PC-9 (cell line): ENCODE data around the gene SLC39A3. TPM values are rescaled to one million over a fixed set of nuclear protein-coding genes. Genes with fewer than 3 reads are reported as not detected.

Experiments
- BruUV-seq: library from RNA; stranded (reverse); fragments of 400-500 nt; replicated peaks from 2 replicates; lab custom pipeline; 2021; lab: Mats Ljungman, UMichigan
- CTCF ChIA-PET: fragments of 300-600 bp; sonication (Branson Sonifier 250); formaldehyde crosslinking; loops from one replicate; lab custom pipeline; 2022; ENCODE audit warnings: antibody characterized with exemption; lab: Charles Lee
- POLR2A ChIA-PET: fragments of 300-600 bp; sonication (Branson Sonifier 250); formaldehyde crosslinking; loops from one replicate; lab custom pipeline; 2022; ENCODE audit warnings: antibody characterized with exemption; ENCODE audit not compliant: unreplicated experiment; lab: Charles Lee
- DNase-seq, 2 experiments: peaks; one replicate each; pipeline versions ENCODE4 v3.0.0 to v3.0.0-alpha.2; 2015 to 2022; ENCODE audit warnings: mixed read lengths in 1 of 2
- H2AFZ ChIP-seq: fragments of 200-600 bp; sonication (generic); 2 replicates; pipeline ENCODE4 v1.8.1; 2017; ENCODE audit warnings: antibody characterized with exemption
- H3F3A ChIP-seq: fragments of 200-600 bp; sonication (generic); 2 replicates; pipeline ENCODE4 v1.8.1; 2017; ENCODE audit warnings: antibody characterized with exemption, mild to moderate bottlenecking, low read depth; ENCODE audit not compliant: insufficient read depth
- H3K27ac ChIP-seq: fragments of 200-600 bp; sonication (generic); 2 replicates; pipeline ENCODE4 v1.6.1; 2016; ENCODE audit warnings: mixed run types
- H3K27me3 ChIP-seq: fragments of 200-600 bp; sonication (generic); 2 replicates; pipeline ENCODE4 v1.6.1; 2016; ENCODE audit warnings: low read depth, mixed run types; ENCODE audit not compliant: insufficient read depth
- H3K36me3 ChIP-seq: fragments of 200-600 bp; sonication (generic); 2 replicates; pipeline ENCODE4 v1.6.1; 2016; ENCODE audit warnings: low read depth, mixed run types
- H3K4me1 ChIP-seq: fragments of 200-600 bp; sonication (generic); replicated peaks from 2 replicates; pipeline ENCODE4 v1.6.1; 2016; ENCODE audit warnings: mixed run types; ENCODE audit not compliant: insufficient read depth
- H3K4me2 ChIP-seq: fragments of 200-600 bp; sonication (generic); 2 replicates; pipeline ENCODE4 v1.6.1; 2017; ENCODE audit warnings: mixed run types
- H3K4me3 ChIP-seq: fragments of 200-600 bp; sonication (generic); 2 replicates; pipeline ENCODE4 v1.6.1; 2016; ENCODE audit warnings: mixed run types
- H3K79me2 ChIP-seq: fragments of 200-600 bp; sonication (generic); 2 replicates; pipeline ENCODE4 v1.6.1; 2017; ENCODE audit warnings: low read depth, mixed run types
- H3K9me2 ChIP-seq: fragments of 200-600 bp; sonication (generic); 2 replicates; pipeline ENCODE4 v1.8.1; 2017; ENCODE audit warnings: mild to moderate bottlenecking; ENCODE audit not compliant: insufficient read depth
- H3K9me3 ChIP-seq: fragments of 200-600 bp; sonication (generic); 2 replicates; pipeline ENCODE4 v1.8.1; 2016; ENCODE audit warnings: low read depth; ENCODE audit not compliant: insufficient read depth
- H4K20me1 ChIP-seq: fragments of 200-600 bp; sonication (generic); 2 replicates; pipeline ENCODE4 v1.8.1; 2017; ENCODE audit not compliant: insufficient read depth
- EZH2 ChIP-seq: fragments of 200-600 bp; sonication (generic); IDR thresholded peaks from 2 replicates; pipeline ENCODE4 v1.8.0; 2017; ENCODE audit warnings: antibody characterized with exemption, low read depth
- intact Hi-C: fragments of 100-400 bp; cut with micrococcal nuclease; formaldehyde crosslinking; loops from one replicate; pipeline ENCODE4 v1.10.0; 2022; ENCODE audit not compliant: unreplicated experiment
- total RNA-seq: library from RNA; stranded (reverse); gene quantifications from 2 replicates; pipeline ENCODE4 v1.2.3, GENCODE V29; 2021
- TF ChIP-seq, protein P1 (sequence below): fragments of 200-600 bp; sonication (generic); conservative IDR thresholded peaks from 2 replicates; pipeline ENCODE4 v1.6.1; 2017; ENCODE audit warnings: mixed run types, antibody characterized with exemption, mild to moderate bottlenecking, moderate library complexity

SLC39A3 gene
- total RNA-seq, 1 experiment from 2014 or later = 21.6 TPM

DNA sequence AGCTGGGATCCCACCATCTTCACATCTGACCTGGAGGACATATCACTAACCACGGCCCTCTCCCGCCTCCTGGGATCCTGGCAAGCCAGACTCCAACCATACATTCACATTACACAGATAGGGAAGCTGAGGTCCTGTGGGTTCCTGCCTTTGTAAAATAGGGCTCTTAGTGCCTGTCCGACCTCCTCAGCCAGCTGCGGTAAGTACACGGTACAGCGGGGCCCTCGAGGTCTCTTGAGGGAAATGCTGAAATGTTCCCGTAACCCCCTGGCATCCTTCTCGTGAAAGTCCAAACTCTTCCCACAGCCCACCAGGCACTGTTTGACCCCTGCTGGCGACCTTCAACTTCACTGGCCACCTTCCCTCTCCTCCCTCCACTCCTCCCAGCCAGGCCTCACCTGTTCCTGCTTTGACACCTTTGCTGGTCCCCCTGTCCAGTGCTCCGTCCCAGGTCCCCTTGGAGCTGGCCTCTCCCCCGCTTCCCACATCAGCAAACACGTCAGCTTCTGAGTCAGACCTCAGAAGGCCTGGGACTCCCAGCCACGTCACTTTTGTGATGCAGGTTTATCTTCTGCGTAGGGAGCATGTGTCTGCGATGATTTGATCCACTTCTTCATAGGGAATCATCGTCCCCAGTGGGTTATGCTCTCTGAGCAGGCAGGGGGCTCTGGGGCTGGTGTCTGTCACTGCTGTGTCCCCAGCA is 28.5 kb downstream of the SLC39A3 start:
- intact Hi-C loops = no loop called here
- BruUV-seq = no TSS peak
- no peaks in the 10 kb centered on the region for H3K9me2 ChIP-seq

DNA sequence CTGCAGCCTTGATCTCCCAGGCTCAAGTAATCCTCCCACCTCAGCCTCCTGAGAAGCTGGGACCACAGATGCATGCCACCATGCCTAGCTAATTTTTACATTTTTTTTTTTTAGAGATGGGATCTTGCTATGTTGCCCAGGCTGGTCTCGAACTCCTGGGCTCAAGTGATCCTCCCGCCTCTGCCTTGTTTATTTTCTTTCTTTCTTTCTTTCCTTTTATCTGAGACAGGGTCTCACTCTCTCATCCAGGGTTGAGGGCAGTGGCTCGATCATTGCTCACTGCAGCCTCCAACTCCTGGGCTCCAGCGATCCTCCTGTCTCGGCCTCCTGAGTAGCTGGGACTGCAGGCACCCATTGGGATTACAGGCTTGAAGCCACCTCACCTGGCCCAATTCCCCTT is 33.6 kb downstream of the SLC39A3 start:
- ChIA-PET POLR2A (no interaction called here), CTCF (no interaction called here)
- no peaks in the 10 kb centered on the region for H3F3A ChIP-seq
- BruUV-seq = no TSS peak
- intact Hi-C loops = no loop called here
- no peak overlapping the region for H3K4me2 ChIP-seq
- TF ChIP-seq EZH2 = no peak
- TF ChIP-seq, protein P1, sequence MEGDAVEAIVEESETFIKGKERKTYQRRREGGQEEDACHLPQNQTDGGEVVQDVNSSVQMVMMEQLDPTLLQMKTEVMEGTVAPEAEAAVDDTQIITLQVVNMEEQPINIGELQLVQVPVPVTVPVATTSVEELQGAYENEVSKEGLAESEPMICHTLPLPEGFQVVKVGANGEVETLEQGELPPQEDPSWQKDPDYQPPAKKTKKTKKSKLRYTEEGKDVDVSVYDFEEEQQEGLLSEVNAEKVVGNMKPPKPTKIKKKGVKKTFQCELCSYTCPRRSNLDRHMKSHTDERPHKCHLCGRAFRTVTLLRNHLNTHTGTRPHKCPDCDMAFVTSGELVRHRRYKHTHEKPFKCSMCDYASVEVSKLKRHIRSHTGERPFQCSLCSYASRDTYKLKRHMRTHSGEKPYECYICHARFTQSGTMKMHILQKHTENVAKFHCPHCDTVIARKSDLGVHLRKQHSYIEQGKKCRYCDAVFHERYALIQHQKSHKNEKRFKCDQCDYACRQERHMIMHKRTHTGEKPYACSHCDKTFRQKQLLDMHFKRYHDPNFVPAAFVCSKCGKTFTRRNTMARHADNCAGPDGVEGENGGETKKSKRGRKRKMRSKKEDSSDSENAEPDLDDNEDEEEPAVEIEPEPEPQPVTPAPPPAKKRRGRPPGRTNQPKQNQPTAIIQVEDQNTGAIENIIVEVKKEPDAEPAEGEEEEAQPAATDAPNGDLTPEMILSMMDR = no peak
- no peaks in the 10 kb centered on the region for H3K36me3 ChIP-seq
- H3K9me3 ChIP-seq = no peaks in the 10 kb centered on the region
- no peaks in the 10 kb centered on the region for H3K4me1 ChIP-seq
- no peak overlapping the region for H3K27ac ChIP-seq
- no peak overlapping the region for H2AFZ ChIP-seq
- H4K20me1 ChIP-seq = no peaks in the 10 kb centered on the region
- DNase-seq = no peak
- no peaks in the 10 kb centered on the region for H3K9me2 ChIP-seq
- 0 out of 2 replicates have a peak, but pooled peaks cover 4% of the 10 kb centered on the region for H3K27me3 ChIP-seq
- no peak overlapping the region for H3K4me3 ChIP-seq
- no peaks in the 10 kb centered on the region for H3K79me2 ChIP-seq

More for the DNA sequence above, 28.5 kb downstream of the SLC39A3 start:
- Histone ChIP-seq H3K4me2 (no peak overlapping the region), H4K20me1 (no peaks in the 10 kb centered on the region), H3K27ac (no peak overlapping the region), H3K9me3 (no peaks in the 10 kb centered on the region), H3K4me3 (no peak overlapping the region), H3K4me1 (no peaks in the 10 kb centered on the region), H3K79me2 (no peaks in the 10 kb centered on the region), H3K36me3 (no peaks in the 10 kb centered on the region), H3F3A (no peaks in the 10 kb centered on the region), H2AFZ (no peak overlapping the region), H3K27me3 (peaks cover 13% of the 10 kb centered on the region)
- DNase-seq = no peak
- CTCF ChIA-PET = no interaction called here
- POLR2A ChIA-PET = no interaction called here
- TF ChIP-seq EZH2 = no peak
- TF ChIP-seq, protein P1 = no peak

DNA sequence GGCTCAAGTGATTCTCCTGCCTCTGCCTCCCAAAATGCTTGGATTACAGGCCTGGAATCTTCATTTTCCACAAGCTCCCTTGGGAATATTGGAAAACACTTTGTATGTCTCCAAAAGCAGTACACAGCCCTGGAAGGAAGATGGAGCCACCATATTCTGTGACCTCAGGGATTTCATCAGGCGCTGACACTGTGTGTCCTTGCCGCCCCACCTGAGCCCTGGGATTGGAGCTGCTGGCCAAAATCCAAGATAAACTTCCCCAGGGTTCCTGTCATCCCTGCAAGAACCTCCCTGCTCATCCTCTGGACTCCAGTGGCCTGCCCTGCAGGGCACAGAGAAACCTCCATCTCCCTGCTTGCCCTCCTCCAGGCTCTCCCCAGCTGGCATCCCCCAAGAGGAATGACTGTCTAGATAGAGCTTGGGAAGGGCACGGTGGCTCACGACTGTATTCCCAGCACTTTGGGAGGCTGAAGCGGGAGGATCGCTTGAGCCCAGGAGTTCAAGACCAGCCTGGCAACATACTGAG is 36.1 kb downstream of the SLC39A3 start:
- Histone ChIP-seq H3K79me2 (no peaks in the 10 kb centered on the region), H3K36me3 (no peaks in the 10 kb centered on the region), H2AFZ (no peak overlapping the region), H4K20me1 (no peaks in the 10 kb centered on the region), H3K4me2 (no peak overlapping the region), H3K9me2 (no peaks in the 10 kb centered on the region), H3K4me3 (no peak overlapping the region), H3F3A (no peaks in the 10 kb centered on the region), H3K9me3 (no peaks in the 10 kb centered on the region), H3K27ac (no peak overlapping the region), H3K4me1 (no peaks in the 10 kb centered on the region), H3K27me3 (0 out of 2 replicates have a peak, but pooled peaks cover 4% of the 10 kb centered on the region)
- TF ChIP-seq EZH2 = no peak
- TF ChIP-seq, protein P1 = no peak
- intact Hi-C loops = no loop called here
- CTCF ChIA-PET = interaction anchor here (0.6 kb wide), 1 partner anchor 572 kb away, joined by 6 read pairs; no protein-coding TSS in a partner anchor
- POLR2A ChIA-PET = no interaction called here
- no peak for DNase-seq
- no TSS peak for BruUV-seq
